NB4 (cell line): ENCODE results near the gene CXADR.

Experiments
- MYC ChIP-seq: IDR thresholded peaks from 2 replicates; pipeline ENCODE4 v1.6.1; 2011; ENCODE audit warnings: low read depth, low read length
- POLR2A ChIP-seq: IDR thresholded peaks from 2 replicates; pipeline ENCODE4 v1.6.1; 2011; ENCODE audit warnings: mild to moderate bottlenecking; ENCODE audit not compliant: insufficient read length; ENCODE audit errors: extremely low read depth
- TF ChIP-seq, protein P1 (sequence below): IDR thresholded peaks from one replicate; pipeline ENCODE4 v1.5.1; 2012; ENCODE audit warnings: low read depth, low read length

GRCh38 chr21:17583898-17584297, 71.1 kb downstream of the CXADR start:
- TF ChIP-seq, protein P1, sequence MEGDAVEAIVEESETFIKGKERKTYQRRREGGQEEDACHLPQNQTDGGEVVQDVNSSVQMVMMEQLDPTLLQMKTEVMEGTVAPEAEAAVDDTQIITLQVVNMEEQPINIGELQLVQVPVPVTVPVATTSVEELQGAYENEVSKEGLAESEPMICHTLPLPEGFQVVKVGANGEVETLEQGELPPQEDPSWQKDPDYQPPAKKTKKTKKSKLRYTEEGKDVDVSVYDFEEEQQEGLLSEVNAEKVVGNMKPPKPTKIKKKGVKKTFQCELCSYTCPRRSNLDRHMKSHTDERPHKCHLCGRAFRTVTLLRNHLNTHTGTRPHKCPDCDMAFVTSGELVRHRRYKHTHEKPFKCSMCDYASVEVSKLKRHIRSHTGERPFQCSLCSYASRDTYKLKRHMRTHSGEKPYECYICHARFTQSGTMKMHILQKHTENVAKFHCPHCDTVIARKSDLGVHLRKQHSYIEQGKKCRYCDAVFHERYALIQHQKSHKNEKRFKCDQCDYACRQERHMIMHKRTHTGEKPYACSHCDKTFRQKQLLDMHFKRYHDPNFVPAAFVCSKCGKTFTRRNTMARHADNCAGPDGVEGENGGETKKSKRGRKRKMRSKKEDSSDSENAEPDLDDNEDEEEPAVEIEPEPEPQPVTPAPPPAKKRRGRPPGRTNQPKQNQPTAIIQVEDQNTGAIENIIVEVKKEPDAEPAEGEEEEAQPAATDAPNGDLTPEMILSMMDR: no peak
- no peak for TF ChIP-seq POLR2A
- no peak for TF ChIP-seq MYC
